HepG2 (cell line): ENCODE measurements around the gene EEPD1. TPM values are rescaled to one million over a fixed set of nuclear protein-coding genes. Genes with fewer than 3 reads are reported as not detected.

ENCODE experiments used
- ASH2L ChIP-seq: fragments of 300-600, 200-600 bp; sonication (generic); IDR thresholded peaks from 2 replicates; pipeline ENCODE4 v1.7.0; 2017; ENCODE audit warnings: low read depth, mild to moderate bottlenecking, moderate library complexity, mixed read lengths, low read length; ENCODE audit not compliant: insufficient read length
- DNMT1 ChIP-seq: sonication (generic); formaldehyde crosslinking; IDR thresholded peaks from 2 replicates; pipeline ENCODE4 v1.5.1; 2020; ENCODE audit warnings: mild to moderate bottlenecking, missing genetic modification reagents
- DR1 ChIP-seq: sonication (generic); formaldehyde crosslinking; IDR thresholded peaks from 2 replicates; pipeline ENCODE4 v1.8.0; 2021; ENCODE audit warnings: mild to moderate bottlenecking, missing genetic modification reagents, inconsistent platforms
- GTF2F1 ChIP-seq: fragments of 150-350 bp; IDR thresholded peaks from 2 replicates; pipeline ENCODE4 v1.6.1; 2014; ENCODE audit warnings: low read length
- MEF2D ChIP-seq: sonication (generic); formaldehyde crosslinking; IDR thresholded peaks from 2 replicates; pipeline ENCODE4 v1.5.1; 2020; ENCODE audit warnings: mild to moderate bottlenecking, missing genetic modification reagents
- RELA ChIP-seq: sonication (generic); formaldehyde crosslinking; IDR thresholded peaks from 2 replicates; pipeline ENCODE4 v1.4.0; 2020; ENCODE audit warnings: missing genetic modification reagents
- SMARCC2 ChIP-seq: fragments of 450-650 bp; IDR thresholded peaks from 2 replicates; pipeline ENCODE4 v1.6.1; 2017; ENCODE audit warnings: antibody characterized with exemption, mild to moderate bottlenecking
- SNRNP70 ChIP-seq: fragments of 200-400 bp; formaldehyde crosslinking; IDR thresholded peaks from 2 replicates; pipeline ENCODE4 v1.6.1; 2017; ENCODE audit warnings: mild to moderate bottlenecking, low read depth, low read length, moderate library complexity
- SRSF9 ChIP-seq: fragments of 200-400 bp; formaldehyde crosslinking; IDR thresholded peaks from 2 replicates; pipeline ENCODE4 v1.6.1; 2018; ENCODE audit warnings: borderline replicate concordance, mild to moderate bottlenecking, low read depth, low read length; ENCODE audit not compliant: insufficient read depth, poor library complexity, severe bottlenecking
- USF2 ChIP-seq, 2 experiments: sonication (generic) in 1 of 2; formaldehyde crosslinking in 1 of 2; IDR thresholded peaks; 2 replicates each; pipeline versions ENCODE4 v1.5.1 to v1.6.1; 2011 to 2020; ENCODE audit warnings: borderline replicate concordance in 1 of 2, low read depth in 1 of 2, low read length in 1 of 2, mild to moderate bottlenecking in 1 of 2, missing genetic modification reagents in 1 of 2, moderate library complexity in 1 of 2
- ZNF10 ChIP-seq: sonication (generic); formaldehyde crosslinking; IDR thresholded peaks from 2 replicates; pipeline ENCODE4 v1.4.0; 2020; ENCODE audit warnings: mild to moderate bottlenecking, low read depth, missing genetic modification reagents, borderline replicate concordance
- ZNF101 ChIP-seq: sonication (generic); formaldehyde crosslinking; IDR thresholded peaks from 2 replicates; pipeline ENCODE4 v1.4.0; 2020; ENCODE audit warnings: mild to moderate bottlenecking, low read depth, missing genetic modification reagents, borderline replicate concordance
- ZNF460 ChIP-seq: sonication (generic); formaldehyde crosslinking; IDR thresholded peaks from 2 replicates; pipeline ENCODE4 v1.5.1; 2020; ENCODE audit warnings: missing genetic modification reagents, mild to moderate bottlenecking, borderline replicate concordance
- ZNF772 ChIP-seq: sonication (generic); formaldehyde crosslinking; IDR thresholded peaks from 2 replicates; pipeline ENCODE4 v1.5.0; 2020; ENCODE audit warnings: mild to moderate bottlenecking, missing genetic modification reagents
- ZNF879 ChIP-seq: sonication (generic); formaldehyde crosslinking; IDR thresholded peaks from 2 replicates; pipeline ENCODE4 v1.8.1; 2023; ENCODE audit warnings: missing genetic modification reagents
- ZSCAN9 ChIP-seq: IDR thresholded peaks from 2 replicates; pipeline ENCODE4 v1.6.1; 2016; ENCODE audit warnings: borderline replicate concordance
- polyA plus RNA-seq, 8 experiments: library from polyadenylated mRNA; depleted of rRNA in 3 of 8; stranded (reverse) in 7 of 8; unstranded in 1 of 8; fragments of >200 nt; fragmentation: Illumina TruSeq in 4 of 8; extraction: Trizol in 4 of 8; gene quantifications; 2 replicates each; pipeline versions ENCODE4 v1.2.1 to v1.2.3, GENCODE V29; 2011 to 2016; ENCODE audit warnings: low read depth in 4 of 8, missing spikeins in 1 of 8, mixed read lengths in 1 of 8; ENCODE audit not compliant: insufficient read depth in 1 of 8
- total RNA-seq, 5 experiments: library from RNA; depleted of rRNA; stranded (reverse); fragments of >200 nt; fragmentation: Illumina TruSeq; extraction: Trizol; gene quantifications; 2 replicates each; pipeline ENCODE4 v1.2.3, GENCODE V29; 2016; ENCODE audit warnings: low read depth in 1 of 5
- TF ChIP-seq, protein P1 (sequence below): fragments of 450-650 bp; IDR thresholded peaks from 2 replicates; pipeline ENCODE4 v1.6.1; 2016
- TF ChIP-seq, protein P2 (sequence below): sonication (generic); formaldehyde crosslinking; IDR thresholded peaks from 2 replicates; pipeline ENCODE4 v1.5.0; 2020; ENCODE audit warnings: mild to moderate bottlenecking, missing genetic modification reagents
- TF ChIP-seq, protein P3 (sequence below): sonication (generic); formaldehyde crosslinking; IDR thresholded peaks from 2 replicates; pipeline ENCODE4 v1.5.1; 2020; ENCODE audit warnings: mild to moderate bottlenecking, missing genetic modification reagents, borderline replicate concordance
- TF ChIP-seq, protein P4 (sequence below): sonication (generic); formaldehyde crosslinking; IDR thresholded peaks from 2 replicates; pipeline ENCODE4 v1.5.0; 2020; ENCODE audit warnings: missing genetic modification reagents
- TF ChIP-seq, protein P5 (sequence below): IDR thresholded peaks from 2 replicates; pipeline ENCODE4 v1.6.1; 2016; ENCODE audit warnings: mild to moderate bottlenecking, missing biosample characterization, missing genetic modification reagents

The EEPD1 gene
- total and polyA plus RNA-seq, 2 of the 13 experiments (the other 11 are each of a cell fraction or from before 2014, with no cell fraction given) = 10.1 to 16.4 TPM

- no peak for TF ChIP-seq SMARCC2
- TF ChIP-seq USF2 (IDR thresholded peaks at IDR 0.05; ENCODE audit: low read depth, low read length) = no peak
- no peak for TF ChIP-seq USF2 (CRISPR knock-in tag; IDR thresholded peaks at IDR 0.05; ENCODE audit: borderline replicate concordance)
- TF ChIP-seq DNMT1 (CRISPR knock-in tag) = no peak
- TF ChIP-seq, protein P1, sequence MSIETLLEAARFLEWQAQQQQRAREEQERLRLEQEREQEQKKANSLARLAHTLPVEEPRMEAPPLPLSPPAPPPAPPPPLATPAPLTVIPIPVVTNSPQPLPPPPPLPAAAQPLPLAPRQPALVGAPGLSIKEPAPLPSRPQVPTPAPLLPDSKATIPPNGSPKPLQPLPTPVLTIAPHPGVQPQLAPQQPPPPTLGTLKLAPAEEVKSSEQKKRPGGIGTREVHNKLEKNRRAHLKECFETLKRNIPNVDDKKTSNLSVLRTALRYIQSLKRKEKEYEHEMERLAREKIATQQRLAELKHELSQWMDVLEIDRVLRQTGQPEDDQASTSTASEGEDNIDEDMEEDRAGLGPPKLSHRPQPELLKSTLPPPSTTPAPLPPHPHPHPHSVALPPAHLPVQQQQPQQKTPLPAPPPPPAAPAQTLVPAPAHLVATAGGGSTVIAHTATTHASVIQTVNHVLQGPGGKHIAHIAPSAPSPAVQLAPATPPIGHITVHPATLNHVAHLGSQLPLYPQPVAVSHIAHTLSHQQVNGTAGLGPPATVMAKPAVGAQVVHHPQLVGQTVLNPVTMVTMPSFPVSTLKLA = no peak
- TF ChIP-seq ZNF101 = no peak
- no peak for TF ChIP-seq GTF2F1
- TF ChIP-seq, protein P2, sequence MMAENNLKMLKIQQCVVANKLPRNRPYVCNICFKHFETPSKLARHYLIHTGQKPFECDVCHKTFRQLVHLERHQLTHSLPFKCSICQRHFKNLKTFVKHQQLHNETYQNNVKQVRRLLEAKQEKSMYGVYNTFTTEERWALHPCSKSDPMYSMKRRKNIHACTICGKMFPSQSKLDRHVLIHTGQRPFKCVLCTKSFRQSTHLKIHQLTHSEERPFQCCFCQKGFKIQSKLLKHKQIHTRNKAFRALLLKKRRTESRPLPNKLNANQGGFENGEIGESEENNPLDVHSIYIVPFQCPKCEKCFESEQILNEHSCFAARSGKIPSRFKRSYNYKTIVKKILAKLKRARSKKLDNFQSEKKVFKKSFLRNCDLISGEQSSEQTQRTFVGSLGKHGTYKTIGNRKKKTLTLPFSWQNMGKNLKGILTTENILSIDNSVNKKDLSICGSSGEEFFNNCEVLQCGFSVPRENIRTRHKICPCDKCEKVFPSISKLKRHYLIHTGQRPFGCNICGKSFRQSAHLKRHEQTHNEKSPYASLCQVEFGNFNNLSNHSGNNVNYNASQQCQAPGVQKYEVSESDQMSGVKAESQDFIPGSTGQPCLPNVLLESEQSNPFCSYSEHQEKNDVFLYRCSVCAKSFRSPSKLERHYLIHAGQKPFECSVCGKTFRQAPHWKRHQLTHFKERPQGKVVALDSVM = peak; percentile 45; the same call in 1 of the 2 replicates
- TF ChIP-seq MEF2D (CRISPR knock-in tag) = no peak
- TF ChIP-seq ZSCAN9 (CRISPR knock-in tag) = no peak; the same call in 1 of the 2 replicates
- TF ChIP-seq ZNF460 (CRISPR knock-in tag) = no peak
- TF ChIP-seq, protein P3, sequence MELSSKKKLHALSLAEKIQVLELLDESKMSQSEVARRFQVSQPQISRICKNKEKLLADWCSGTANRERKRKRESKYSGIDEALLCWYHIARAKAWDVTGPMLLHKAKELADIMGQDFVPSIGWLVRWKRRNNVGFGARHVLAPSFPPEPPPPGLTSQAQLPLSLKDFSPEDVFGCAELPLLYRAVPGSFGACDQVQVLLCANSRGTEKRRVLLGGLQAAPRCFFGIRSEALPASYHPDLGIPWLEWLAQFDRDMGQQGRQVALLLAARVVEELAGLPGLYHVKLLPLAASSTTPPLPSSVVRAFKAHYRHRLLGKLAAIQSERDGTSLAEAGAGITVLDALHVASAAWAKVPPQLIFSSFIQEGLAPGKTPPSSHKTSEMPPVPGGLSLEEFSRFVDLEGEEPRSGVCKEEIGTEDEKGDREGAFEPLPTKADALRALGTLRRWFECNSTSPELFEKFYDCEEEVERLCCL (CRISPR knock-in tag) = no peak
- no peak for TF ChIP-seq DR1 (CRISPR knock-in tag)
- TF ChIP-seq, protein P4, sequence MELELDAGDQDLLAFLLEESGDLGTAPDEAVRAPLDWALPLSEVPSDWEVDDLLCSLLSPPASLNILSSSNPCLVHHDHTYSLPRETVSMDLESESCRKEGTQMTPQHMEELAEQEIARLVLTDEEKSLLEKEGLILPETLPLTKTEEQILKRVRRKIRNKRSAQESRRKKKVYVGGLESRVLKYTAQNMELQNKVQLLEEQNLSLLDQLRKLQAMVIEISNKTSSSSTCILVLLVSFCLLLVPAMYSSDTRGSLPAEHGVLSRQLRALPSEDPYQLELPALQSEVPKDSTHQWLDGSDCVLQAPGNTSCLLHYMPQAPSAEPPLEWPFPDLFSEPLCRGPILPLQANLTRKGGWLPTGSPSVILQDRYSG (CRISPR knock-in tag) = no peak
- TF ChIP-seq, protein P5, sequence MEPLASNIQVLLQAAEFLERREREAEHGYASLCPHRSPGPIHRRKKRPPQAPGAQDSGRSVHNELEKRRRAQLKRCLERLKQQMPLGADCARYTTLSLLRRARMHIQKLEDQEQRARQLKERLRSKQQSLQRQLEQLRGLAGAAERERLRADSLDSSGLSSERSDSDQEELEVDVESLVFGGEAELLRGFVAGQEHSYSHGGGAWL = no peak
- no peak for TF ChIP-seq ZNF772 (CRISPR knock-in tag)
- TF ChIP-seq ZNF879 (CRISPR knock-in tag) = no peak
- no peak for TF ChIP-seq ZNF10
- TF ChIP-seq SNRNP70 = no peak
- TF ChIP-seq ASH2L = peak; percentile 57
- no peak for TF ChIP-seq SRSF9
- TF ChIP-seq RELA (CRISPR knock-in tag) = no peak
These were observed 12.0 kb downstream of the EEPD1 start (continued) for GRCh38 chr7:36165059-36165458.
